HG02870 (cell line): Measurements from ENCODE around the gene TUBB4A.

Experiments used
- ATAC-seq: cut with Tn5 transposase; IDR thresholded peaks from one replicate; pipeline ENCODE4 v1.9.1; 2021; ENCODE audit warnings: mild to moderate bottlenecking, moderate library complexity; ENCODE audit not compliant: unreplicated experiment

The TUBB4A gene

DNA sequence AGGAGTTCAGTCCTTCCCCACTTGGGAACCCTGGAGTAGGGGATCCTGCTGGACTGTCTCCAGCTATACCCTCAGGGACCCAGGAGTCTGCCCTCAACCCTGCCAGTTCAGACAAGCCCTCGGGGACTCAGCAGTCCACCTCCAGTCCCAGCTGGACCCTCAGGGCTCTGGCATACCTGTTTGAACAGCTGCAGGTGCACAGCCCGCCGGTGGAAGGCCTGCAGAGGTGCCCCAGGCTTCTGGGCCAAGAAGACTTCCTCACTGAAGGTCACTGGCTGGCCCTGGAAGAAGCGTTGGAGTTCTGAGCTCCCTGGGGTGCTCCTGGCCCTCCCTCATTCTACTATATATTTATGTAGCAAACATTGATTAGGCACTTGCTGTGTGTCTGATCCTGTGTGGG lies 29.4 kb downstream of the TUBB4A start:
- ATAC-seq = no peak

DNA sequence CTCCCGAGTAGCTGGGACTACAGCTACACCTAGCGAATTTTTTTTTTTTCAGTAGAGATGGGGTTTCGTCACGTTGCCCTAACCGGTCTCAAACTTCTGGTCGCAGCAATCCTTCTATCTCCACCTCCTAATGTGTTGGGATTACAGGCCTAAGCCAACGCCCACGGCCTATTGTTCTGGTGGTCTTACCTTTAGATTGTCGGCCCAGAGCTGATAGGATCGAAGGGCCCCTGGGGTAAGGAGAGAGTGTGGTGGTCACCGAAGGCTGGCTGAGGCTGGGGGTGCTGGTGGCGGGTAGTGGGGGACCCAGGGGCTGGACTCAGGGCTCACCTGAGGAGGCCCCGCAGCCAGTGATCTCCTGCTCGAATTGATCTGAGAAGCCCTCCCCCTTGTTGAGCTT lies 31.0 kb downstream of the TUBB4A start:
- ATAC-seq = no peak

- no peak for ATAC-seq
These were observed 31.9 kb downstream of the TUBB4A start for GRCh38 chr19:6470173-6470572.

GRCh38 chr19:6467384-6467783 lies 34.7 kb downstream of the TUBB4A start:
- ATAC-seq = no peak

DNA sequence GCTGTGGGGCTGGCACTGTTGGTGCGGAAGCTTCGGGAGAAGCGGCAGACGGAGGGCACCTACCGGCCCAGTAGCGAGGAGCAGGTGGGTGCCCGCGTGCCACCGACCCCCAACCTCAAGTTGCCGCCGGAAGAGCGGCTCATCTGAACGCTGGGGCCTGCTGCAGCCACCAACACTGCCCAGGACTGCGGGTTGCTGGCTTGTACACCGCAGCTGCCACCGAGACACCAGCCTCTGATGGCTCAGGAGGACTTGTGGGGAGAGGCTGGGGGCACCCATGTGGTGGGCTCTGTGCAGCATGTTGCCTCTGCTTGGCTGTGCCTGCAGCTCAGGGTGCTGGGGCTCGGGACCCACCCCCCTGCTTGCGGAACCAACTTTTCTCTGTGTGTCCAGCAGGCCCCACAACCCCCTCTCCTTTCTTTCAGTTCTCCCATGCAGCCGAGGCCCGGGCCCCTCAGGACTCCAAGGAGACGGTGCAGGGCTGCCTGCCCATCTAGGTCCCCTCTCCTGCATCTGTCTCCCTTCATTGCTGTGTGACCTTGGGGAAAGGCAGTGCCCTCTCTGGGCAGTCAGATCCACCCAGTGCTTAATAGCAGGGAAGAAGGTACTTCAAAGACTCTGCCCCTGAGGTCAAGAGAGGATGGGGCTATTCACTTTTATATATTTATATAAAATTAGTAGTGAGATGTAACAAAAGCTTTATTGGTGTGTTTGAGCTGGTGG lies 35.4 kb downstream of the TUBB4A start:
- no peak for ATAC-seq

DNA sequence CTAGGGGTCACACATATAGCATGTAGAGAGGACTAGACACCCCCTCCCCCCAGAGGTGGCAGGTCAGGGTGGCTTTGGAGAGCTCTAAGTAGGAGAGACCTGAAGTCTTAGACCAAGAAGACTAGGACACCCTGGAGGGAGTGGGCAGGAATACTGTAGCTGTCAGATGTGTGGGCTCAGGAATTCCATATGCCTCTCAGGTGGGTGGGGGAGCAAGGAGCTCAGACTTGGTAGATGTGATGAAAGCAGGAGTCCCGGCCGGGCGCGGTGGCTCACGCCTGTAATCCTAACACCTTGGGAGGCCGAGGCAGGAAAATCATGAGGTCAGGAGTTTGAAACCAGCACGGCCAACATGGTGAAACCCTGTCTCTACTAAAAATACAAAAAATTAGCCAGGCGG lies 36.4 kb downstream of the TUBB4A start:
- no peak for ATAC-seq

DNA sequence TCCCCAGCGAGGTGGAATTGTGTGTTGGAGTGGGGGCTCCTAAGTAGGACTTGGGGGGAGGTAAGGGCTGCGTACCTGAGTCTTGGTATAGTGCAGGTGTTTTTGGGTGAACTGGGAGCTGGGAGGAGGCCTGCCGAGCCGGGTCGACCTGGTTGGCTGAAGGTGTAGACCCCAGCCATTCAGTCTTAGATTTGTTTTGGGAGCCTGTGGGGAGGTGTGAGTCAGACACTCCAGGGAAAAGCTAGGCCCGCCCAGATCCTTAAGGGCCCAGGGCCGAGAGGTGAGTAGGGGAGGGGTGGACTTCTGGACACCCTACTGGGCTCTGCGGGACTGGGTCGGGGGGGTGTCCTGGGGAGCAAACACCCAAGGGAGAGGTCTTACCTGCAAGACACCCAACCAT lies 37.1 kb downstream of the TUBB4A start:
- ATAC-seq = no peak

- ATAC-seq = no peak
These were observed 37.8 kb downstream of the TUBB4A start, which contains the start of gene CRB3 for GRCh38 chr19:6464070-6464873. TSS of gene CRB3 (plus strand) at chr19:6464271. CDS start at chr19:6464702, 431 bp downstream.

DNA sequence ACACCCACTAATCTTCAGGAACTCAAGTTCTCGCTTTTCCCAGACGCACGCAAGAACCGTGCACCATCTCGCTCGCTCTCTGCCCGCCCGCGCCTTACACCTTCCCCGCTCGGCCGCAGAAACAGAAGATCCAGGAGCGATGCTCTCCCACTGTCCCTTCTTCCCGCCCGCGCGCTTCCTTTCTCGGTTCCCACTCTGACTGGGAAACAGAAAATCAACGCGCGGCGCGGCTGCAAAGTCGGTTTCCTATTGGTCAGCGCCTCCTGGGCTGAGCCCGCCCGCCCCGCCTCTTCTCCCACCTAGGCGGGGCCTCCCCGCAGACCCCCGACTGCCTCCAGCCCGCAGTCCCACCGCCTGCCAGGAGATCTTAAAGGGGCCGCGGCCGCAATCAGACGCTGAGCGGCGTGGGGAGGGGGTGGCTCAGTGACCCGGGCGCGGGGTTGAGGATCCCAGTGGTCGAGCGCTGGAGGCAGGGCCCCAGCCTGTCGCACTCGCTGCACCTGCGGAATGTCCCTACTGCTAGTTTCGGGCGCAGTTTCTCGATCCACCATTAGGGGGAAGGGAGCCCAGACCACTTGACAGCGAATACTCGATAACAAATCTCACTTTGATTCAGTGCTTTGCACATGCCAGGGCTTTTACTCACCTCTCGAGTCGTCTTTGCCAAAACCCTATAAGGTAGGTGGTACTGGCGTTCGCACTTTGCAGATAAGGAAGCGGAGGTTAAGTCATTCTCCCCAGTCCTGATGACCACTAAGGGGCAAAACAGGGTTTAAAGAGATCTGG lies 41.8 kb downstream of the TUBB4A start:
- ATAC-seq = peak; percentile 71

DNA sequence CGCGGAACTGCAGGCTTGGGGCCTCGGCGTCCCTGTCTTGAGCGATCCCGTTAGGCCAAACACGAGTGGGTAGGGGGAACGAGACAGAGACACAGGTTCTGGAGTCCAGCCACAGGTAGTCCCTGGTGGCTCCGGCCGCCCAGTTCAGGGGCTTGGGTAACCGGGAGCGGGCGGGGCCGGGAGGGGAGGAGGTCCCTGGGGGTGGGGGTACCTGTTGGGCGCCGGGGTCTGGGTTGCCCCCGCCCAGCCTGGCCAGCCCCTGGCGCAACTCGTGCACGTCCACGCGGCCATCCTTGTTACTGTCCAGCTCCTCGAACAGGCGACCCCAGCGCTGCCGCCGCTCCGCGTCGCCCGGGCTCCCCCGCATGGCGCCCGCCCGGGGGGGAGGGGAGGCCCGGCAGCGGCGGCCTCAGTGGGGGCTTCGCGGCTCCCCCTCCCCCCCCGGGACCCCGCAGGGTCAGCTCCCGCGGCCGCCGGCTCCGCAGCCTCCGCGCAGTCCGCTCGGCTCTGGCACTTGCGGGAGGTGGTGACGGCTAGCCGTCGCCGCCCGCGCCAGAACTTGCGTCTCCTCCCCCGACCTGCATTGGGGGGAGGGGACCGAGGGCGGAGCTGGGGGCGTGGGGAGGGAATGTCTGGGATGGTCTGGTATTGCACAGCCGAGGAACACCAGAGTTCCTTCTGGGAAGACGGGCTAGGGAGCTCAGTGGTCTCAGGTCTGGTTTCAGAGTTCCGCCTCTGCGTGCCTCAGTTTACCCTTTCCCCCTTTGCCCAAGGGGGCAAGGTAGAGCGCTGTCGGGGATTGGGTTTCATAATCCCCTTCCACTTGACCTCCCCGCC lies 42.6 kb downstream of the TUBB4A start, which contains the start of gene SLC25A23:
Gene SLC25A23 (minus strand): TSS at position 531 of the 837 bp plus-strand sequence. CDS start 164 bp downstream, at position 367.
- ATAC-seq = peak; percentile 31

GRCh38 chr19:6458695-6459261 lies 43.3 kb downstream of the TUBB4A start:
- ATAC-seq = no peak

GRCh38 chr19:6457958-6458694 lies 44.0 kb downstream of the TUBB4A start:
- no peak for ATAC-seq

- ATAC-seq = no peak
These were observed 46.2 kb downstream of the TUBB4A start for GRCh38 chr19:6455924-6456323.

GRCh38 chr19:6453951-6454565 lies 48.1 kb downstream of the TUBB4A start:
- no peak for ATAC-seq

DNA sequence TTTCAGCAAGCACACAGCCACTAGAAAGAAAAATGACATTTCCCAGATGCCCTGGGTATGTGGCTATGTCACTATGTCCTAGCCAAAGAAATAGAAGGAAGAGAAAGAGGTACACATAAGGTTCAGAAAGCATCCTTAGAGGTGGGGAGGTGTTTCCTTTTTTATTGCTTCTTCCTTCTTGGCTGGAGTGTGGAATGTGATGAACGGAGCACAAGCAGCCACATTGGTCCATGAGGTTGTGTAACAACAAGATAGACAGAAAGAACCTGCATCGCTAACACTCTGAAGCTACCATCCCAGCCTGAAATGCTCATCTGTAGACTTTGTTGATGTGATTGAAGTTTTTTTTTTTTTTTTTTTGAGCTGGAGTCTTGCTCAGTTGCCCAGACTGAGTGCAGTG lies 49.2 kb downstream of the TUBB4A start:
- no peak for ATAC-seq

DNA sequence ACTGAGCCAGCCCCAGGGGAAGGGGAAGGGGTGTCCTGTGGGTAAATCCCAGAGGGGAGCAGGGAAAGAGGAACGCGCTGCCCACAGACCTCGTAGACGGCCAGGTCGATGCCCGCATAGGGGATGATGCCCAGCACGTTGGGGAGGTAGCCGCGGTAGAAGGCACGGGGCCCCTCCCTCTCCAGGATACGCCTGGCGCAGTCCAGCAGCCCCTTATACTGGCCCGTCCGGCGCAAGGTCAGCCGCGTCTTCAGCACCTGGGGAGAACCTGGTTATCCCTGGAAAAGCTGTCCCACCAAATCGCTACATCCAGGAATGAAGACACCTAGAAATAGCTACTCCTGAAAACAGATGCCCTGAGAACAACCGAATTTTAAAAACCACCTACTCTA lies 49.9 kb downstream of the TUBB4A start:
- ATAC-seq = no peak

GRCh38 chr19:6451583-6452222 lies 50.4 kb downstream of the TUBB4A start:
- no peak for ATAC-seq

- ATAC-seq = no peak
These were observed 51.9 kb downstream of the TUBB4A start for GRCh38 chr19:6450166-6450565.
